ENCODE measurements around the gene LRSAM1.

GRCh38 chr9:127479507-127480081 is 28.3 kb downstream of the LRSAM1 start:
- TF ChIP-seq CTCF (IDR thresholded peaks at IDR 0.05; ENCODE audit: insufficient read depth, low read length, poor library complexity, severe bottlenecking), result no peak
- TF ChIP-seq EZH2phosphoT487 (conservative IDR thresholded peaks at IDR 0.05; ENCODE audit: low read length), result no peak

All from SU-DHL-6 (cell line).